ENCODE results near the gene FAM124A. TPM values are rescaled to one million over a fixed set of nuclear protein-coding genes. Genes with fewer than 3 reads are reported as not detected.

FAM124A gene
- total RNA-seq, 1 experiment from 2014 or later = 0.24 TPM

- no peak for DNase-seq (ENCODE audit: low read depth)
Observed at GRCh38 chr13:51220706-51221105, 1.5 kb upstream of the FAM124A start.

GRCh38 chr13:51221108-51221507, 1.1 kb upstream of the FAM124A start:
- no peak for DNase-seq (ENCODE audit: low read depth)

GRCh38 chr13:51221674-51222036, 543 bp upstream of the FAM124A start:
- no peak for DNase-seq (ENCODE audit: low read depth)

- peak; percentile 1 for DNase-seq (ENCODE audit: low read depth)
Observed at GRCh38 chr13:51222686-51223559, 725 bp downstream of the FAM124A start.

- DNase-seq (ENCODE audit: low read depth) = no peak
Observed at GRCh38 chr13:51223560-51224270, 1.5 kb downstream of the FAM124A start.

GRCh38 chr13:51225029-51225428, 2.8 kb downstream of the FAM124A start:
- DNase-seq (ENCODE audit: low read depth) = no peak

- no peak for DNase-seq (ENCODE audit: low read depth)
Observed at GRCh38 chr13:51227404-51227803, 5.2 kb downstream of the FAM124A start.

GRCh38 chr13:51229101-51229719, 7.0 kb downstream of the FAM124A start:
- no peak for DNase-seq (ENCODE audit: low read depth)

GRCh38 chr13:51229731-51230130, 7.5 kb downstream of the FAM124A start:
- DNase-seq (ENCODE audit: low read depth) = no peak

- peak; percentile 8 for DNase-seq (ENCODE audit: low read depth)
Observed at GRCh38 chr13:51230477-51231105, 8.4 kb downstream of the FAM124A start.

- no peak for DNase-seq (ENCODE audit: low read depth)
Observed at GRCh38 chr13:51231456-51231855, 9.3 kb downstream of the FAM124A start.

GRCh38 chr13:51232328-51232727, 10.1 kb downstream of the FAM124A start:
- no peak for DNase-seq (ENCODE audit: low read depth)

GRCh38 chr13:51233117-51233826, 11.1 kb downstream of the FAM124A start:
- no peak for DNase-seq (ENCODE audit: low read depth)

GRCh38 chr13:51234676-51235075, 12.5 kb downstream of the FAM124A start:
- DNase-seq (ENCODE audit: low read depth) = no peak

GRCh38 chr13:51235186-51235585, 13.0 kb downstream of the FAM124A start:
- DNase-seq (ENCODE audit: low read depth) = no peak

GRCh38 chr13:51235756-51236490, 13.7 kb downstream of the FAM124A start:
- no peak for DNase-seq (ENCODE audit: low read depth)

- DNase-seq (ENCODE audit: low read depth) = no peak
Observed at GRCh38 chr13:51236491-51236792, 14.2 kb downstream of the FAM124A start.

GRCh38 chr13:51237386-51237785, 15.2 kb downstream of the FAM124A start:
- DNase-seq (ENCODE audit: low read depth) = no peak

- DNase-seq (ENCODE audit: low read depth) = no peak
Observed at GRCh38 chr13:51237887-51238286, 15.7 kb downstream of the FAM124A start.

GRCh38 chr13:51240178-51240577, 18.0 kb downstream of the FAM124A start:
- DNase-seq (ENCODE audit: low read depth) = no peak

GRCh38 chr13:51240958-51241357, 18.8 kb downstream of the FAM124A start:
- no peak for DNase-seq (ENCODE audit: low read depth)
